Activated CD8-positive, alpha-beta memory T cell treated with anti-CD3 and anti-CD28 coated beads for 24 hours (primary cell): ENCODE measurements around the gene INKA2.

Experiments
- DNase-seq: peaks from one replicate; pipeline ENCODE4 v3.0.0-alpha.2; 2020

Gene INKA2

DNA sequence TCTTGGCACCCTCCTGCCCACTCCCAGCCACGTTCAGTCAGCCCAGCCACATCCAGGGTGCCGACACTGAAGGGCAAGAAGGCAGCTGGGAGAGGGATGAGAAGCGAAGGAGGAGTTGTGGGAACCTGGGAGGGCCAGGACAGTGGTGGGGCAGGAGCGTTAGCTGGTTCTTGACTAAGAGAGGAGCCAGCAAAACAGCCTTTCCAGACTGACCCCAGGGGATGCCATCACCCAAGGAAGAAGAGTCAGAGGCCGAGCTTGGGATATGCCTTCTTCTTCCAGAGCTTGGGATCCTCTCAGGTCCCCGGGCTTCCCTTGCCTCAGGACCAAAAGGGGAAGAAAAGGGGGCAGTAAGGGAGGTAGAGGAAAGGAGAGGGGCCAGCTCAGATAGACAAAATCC is 7.2 kb downstream of the INKA2 start:
- DNase-seq = peak; percentile 41

DNA sequence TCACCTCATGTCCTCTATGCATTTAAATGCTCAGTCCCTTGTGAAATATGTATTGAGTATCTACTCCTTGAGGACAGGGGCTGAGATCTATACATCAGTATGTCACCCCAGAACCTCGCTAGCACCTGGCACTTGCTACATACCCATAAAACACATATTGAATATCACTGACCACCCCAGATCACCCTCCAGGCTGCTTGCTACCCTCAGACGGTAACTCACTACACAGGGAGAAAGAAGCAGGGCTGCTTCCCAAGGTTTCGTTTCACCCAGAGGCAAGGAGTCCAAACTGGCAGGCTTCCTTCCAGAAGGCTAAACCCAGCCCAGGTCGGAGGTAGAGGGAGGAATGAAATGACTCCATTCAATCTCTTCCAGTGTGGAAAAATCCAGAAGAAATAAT is 8.5 kb downstream of the INKA2 start:
- DNase-seq = no peak

DNA sequence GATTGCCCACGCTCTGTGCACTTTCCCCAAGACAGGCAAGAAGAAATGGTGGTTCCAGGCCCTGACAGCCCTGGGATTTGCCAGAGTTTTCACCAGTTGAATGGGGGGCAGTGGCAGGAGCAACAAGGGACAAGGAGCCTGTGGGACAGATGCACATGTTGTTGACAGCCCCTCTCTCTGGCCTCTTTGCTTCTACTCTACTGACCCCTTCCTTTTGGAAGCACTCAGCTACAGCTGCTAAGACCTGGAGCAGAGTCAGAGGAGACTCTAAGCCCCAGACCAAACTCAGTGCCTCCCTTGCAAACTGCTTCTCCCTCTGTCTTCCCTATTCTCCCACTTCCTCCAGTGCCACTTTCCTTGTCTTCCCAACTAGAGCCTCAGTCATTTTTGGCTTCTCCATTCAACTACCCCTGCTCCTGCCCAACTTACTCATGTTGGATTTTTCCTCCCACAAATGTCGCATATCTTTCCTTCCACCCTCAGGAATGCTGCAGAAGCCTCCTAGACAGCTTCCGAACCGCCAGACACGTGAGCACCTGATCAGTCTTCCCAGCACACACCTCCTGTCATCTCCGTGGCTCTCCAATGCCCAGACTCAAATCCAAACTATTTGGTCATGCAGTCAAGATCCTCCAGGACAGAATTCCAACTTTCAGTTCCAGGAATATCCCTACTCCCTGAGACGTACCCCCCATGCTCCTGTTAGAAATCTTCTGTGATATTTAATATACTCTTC is 9.1 kb downstream of the INKA2 start:
- DNase-seq = peak; percentile 26

DNA sequence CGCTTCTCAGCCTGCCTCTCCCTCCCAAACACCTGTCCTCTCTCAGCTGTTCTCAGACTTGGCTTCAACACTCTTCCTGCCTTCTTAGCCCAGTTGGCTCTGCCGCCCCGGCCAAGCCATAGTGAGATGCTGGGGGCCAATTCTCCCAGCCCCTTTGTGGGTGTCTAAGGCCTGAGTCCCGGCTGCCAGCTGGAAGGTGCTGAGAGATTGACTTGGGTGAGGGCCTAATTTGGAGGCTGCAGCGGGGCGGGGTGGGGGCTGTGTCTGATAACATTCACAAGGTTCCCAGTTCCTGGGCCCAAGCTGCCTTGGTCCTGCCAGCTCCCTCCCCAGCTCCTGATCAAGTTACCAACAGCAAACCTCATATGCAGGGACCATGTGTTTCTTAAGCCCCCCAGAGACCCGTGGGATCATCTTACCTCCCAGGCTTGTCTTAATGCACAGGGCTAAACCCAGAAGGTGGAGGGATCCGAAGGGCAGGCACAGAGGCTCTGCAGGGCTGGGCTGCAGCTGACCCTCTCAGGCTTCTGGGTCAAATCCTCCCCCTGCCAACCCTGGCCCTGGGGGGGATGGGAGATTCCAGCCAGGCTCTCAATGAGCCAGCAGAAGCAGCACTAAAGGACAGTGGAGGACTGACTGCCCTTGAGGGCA is 9.8 kb downstream of the INKA2 start:
- DNase-seq = peak; percentile 50

DNA sequence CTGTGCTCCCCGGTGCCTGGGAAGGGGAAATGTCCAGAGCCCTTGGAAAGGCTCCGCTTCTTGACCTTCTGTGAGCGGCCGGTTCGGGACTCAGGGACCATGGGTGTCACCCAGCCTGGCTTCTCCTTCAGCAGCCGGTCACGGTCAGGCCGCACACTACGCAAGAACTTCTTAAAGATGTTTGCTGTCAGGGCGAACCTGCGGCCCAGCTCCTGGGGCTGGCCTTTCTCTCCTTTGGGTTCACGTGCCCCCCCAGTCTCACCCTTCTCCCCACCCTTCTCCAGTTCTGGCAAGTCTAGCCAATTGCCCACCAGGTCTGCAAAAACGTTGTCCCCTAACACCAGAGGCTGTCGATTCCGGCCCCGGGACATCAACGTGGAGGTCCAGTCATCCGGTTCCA is 12.1 kb downstream of the INKA2 start:
- DNase-seq = peak; percentile 52

DNA sequence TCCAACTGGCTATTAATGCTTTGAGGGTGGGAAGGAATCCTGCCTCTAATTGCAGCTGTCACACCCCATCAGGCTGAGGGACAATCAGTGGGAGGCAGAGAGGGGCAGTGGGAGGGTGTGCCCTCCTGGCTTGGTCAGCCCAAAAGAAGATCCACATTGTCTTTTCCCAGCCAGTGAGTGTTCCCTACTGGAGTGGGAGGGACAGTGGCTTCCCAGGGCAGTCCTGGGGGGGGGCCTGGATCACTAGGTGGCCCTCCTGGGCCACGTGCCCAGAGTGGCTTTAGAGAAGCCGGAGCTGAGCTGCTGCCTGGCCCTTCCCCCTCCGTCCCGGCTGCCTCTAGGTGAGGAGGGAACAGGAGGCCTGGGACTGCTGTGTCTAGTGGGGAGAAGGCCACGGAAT is 14.0 kb downstream of the INKA2 start:
- DNase-seq = peak; percentile 49

DNA sequence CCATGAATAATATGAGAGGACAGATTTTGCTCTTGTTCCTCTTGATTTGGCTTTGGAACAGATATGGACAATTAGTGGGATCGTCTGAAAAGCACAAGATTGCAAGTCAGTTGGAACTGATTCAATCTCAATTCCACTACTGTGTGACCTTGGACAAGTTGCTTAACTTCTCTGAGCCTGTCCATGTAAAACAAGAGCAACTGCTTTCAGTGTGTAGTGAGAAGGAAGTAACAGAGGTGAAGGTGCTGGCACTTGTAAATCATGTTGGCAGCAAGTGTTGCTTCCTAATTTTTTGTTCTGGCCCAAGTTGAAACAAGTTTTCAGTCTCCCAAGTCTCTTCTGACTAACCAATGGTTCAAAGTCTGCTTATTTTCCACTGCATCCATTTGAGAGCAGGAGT is 15.3 kb downstream of the INKA2 start:
- no peak for DNase-seq

DNA sequence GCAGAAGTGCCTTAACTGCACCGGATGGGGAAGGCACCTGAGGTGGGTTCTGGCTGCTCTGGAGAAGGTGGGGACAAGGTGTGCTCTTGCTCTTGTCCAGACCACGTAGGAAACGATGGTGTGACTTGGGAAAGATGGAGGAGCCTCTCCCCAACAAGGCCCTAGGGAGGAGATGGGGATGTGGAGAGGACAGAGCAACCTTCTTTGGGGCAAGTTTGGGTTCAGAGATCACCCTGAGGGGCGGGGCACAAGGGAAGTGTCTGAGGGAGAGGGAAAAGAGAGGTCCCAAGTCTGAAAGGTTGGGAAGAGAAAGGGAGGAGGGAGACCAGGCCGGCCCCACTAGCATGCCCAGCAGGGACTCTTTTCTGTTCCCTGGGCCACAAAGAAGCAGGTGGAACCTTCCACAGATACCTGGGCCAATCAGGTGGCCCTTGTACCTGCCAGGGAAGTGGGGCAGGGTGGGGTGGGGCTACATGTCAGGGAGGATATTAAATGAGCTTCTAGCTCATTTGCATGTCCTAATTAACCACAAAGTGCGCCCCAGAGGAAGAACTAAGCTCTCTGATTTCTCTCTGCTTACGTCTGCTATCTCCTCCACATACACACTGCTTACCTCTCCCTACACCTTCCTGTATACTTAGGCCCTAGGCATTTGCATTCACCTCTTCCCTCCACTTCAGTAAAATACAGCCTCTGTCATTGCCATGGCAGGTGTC is 15.9 kb downstream of the INKA2 start:
- peak; percentile 52 for DNase-seq

DNA sequence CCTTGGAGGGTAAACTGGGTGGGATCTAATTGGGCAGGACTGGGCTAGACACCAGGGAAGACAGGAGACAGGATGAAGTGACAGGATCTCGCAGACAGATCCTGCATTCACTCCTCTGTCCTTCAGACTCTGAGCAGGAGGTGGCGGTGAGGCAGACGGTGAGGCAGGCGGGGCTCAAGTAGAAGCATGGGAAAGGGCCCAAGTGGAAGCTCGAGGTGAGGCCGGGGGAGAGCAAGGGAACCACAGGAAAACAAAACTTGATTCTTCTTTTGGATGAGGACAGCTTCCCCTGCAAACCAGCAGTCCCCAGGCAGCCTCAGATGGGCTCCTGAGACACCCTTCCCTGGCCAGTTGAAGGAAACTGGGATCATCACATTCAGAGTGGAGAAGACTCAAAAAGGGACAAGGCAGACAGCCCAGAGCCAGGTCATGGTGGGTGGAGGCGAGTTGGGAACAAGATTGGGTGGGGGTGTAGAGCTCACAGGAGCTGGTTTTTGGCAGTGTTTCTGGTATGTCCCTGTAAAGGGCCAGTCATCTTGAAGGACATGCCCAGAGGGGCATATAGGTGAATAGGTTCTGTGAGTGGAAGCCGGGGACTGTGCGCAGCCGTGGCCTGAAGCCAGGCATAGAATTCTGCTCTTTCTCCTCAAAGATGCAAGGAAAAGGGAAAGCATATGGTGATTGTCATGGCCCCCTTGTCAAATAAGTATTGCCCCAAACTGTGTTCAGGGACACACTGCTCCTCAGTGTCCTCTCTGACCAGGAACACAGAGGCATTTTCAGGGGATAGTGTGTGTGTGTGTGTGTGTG is 18.0 kb downstream of the INKA2 start:
- no peak for DNase-seq

DNA sequence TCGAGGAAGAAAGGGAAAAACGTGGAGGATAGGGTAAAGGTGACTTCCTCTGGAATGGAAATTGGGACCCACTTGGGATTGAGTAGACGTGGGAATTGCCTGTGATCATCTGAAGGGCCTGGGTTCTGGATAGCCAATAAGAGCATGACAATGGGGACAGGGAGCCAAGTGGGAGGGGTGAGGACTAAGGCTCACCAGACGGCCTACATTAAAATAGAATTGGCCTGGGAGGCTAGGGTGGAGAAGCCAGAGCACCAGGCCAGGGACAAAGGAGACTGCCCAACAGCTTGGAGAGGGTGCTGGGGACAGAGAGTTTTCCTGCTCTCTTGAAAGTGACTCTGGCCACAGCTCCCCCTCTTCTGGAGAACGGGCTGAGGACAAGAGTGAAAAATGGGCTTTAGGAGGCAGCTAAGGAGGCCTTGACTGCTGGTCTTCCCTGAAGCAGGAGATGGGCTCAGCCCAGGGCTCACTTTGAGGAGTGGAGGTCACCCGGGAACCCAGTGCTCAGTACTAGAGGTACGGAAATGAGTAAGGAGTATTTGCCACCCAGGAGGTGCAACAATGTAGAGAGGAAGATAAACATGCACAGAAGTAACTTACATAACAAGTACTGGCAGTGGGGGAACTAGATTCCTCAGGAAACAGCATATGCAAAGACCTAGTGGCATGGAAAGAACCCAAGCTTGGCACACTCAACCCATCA is 18.8 kb downstream of the INKA2 start:
- DNase-seq = no peak

DNA sequence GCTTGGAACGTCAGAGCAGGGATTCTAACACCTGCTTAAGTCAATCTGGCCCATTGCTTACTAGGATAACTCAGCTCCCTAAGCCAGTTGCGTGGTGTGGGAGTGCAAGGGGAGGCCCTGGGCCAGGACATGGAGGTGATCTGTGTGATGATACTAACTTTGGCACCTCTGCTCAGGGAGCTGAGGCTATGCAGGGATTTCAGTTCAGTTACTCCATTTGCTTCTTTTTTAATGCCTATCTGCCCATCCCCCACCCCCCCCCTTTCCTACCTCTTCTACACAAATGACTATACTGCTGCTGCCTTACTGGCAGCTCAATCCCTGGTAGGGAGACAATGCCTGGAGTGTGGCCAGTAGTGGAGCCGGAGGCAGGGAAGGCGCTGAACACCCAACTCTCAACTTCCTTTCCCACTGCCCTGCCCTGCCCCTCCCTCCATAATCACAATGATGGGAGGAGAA is 19.5 kb downstream of the INKA2 start:
- DNase-seq = no peak

DNA sequence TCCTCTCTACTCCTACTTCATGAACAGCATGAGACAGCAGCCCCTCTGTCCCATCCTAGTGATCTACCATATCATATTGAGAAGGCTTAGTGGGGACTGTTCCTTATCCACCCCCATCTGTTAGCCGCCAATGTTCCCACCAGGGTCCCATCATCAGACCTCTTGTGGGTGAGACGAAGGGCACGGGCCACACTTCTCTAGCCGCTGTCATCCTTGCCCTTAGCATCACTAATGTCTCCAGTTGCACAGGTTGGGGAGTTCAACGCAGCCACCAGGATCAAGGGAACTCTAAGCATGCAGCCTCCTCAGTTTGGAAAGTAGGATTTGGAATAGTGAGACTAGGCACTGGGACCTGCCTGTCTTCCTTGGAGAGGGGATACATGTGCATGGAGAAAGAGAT is 20.1 kb downstream of the INKA2 start:
- no peak for DNase-seq

DNA sequence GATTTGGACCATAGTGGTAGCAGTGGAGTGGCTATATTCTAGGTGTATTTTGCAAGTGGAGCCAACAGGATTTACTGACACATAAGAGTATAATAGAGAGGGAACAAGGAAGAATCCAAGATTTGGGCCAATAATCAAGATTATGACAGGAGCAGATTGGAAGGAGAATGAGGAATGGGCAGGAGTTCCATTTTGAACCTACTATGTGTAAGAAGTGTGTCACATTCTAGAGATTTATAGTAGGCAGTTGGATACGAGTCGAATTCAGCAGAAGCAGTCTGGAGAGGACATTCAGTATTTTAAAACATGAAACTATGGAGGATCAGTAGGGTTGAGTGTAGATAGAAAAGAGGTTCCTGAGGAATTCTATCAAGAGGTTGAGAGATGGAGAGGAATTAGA is 21.7 kb downstream of the INKA2 start:
- DNase-seq = no peak

DNA sequence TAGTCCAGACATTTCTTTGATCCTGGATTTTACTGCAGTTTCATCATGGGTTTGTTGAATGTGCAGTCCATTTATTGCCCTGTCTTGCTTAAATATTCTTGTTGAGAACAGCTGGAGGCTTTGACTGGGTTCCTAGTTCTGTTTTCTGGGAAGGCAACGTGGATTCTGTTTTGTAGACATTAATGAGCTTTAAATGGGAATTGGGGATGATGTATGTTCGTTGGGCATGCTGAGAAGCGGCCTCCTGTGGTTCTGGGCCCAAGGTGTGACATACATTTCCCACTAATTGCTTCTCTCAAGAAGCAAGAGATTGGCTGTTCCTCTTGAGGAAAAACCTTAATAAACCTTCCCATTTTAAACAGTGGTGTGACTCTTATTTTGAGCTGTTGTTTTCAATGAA is 22.9 kb downstream of the INKA2 start:
- DNase-seq = no peak

DNA sequence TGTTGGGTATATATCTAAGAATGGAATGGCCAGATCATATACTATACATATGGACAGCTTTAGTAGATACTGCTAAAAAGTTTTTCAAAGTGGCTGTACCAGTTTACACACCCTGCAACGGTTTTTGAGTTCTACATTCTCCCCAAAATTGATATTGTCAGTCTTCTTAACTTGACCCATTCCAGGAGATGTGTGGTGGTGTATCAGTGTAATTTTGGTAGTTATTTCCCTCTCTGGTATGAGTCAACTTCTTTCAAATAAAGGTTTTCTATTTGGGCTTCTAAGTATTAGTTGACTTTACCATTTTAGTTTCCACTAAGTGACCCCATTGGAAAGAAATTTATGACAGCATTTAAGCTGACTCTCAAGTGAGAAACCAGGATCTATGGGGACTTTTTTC is 29.2 kb downstream of the INKA2 start:
- DNase-seq = no peak

DNA sequence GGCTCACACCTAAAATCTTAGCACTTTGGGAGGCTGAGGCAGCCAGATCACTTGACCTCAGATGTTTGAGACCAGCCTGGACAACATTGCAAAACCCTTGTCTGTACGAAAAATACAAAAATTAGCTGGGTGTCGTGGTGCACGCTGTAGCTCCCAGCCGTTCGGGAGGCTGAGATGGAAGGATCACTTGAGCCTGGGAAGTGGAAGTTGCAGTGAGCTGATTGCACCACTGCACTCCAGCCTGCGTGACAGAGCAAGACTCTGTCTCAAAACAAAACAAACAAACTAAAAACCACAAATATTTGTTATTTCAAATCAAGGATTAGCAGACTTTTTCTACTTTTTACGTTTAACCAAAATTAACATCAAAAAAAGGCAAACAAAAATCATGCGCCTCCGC is 31.3 kb downstream of the INKA2 start:
- DNase-seq = no peak

DNA sequence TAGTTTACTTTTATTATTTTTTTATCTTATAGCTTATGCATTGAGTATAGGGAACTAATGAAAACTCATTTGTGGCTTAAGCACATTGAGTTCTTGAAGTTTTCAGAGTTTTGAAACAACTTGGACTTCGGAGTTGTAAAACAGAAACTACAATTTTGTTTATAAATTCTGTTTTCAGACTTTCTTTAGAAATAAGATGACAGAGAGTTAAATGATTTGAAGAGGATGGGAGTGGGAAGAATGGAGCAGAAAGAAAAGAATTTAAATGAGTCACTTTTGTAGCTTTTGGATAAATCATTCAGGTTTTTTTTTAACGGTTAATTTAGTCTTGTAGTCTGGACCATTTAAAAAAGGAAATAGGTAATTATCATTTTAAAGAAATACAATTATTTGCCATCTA is 32.3 kb downstream of the INKA2 start:
- DNase-seq = no peak

DNA sequence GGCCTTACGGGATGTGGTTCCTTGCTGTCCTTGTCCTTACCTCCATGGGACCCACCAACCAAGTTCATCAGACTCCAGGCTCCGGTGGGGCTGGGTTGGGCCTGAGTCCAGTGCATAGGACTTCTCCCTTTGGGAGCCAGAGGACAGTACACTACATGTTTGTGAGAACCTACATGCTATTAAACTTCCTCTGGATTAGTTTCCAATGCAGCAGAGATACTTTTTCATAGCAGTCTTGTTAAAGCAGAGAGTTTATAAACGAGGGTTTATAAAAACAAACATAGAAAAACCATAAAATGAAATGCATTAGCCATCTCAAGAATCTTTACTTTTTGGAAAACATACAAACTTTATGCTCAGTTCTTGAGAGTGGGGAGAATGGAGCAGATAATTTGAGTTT is 33.4 kb downstream of the INKA2 start:
- DNase-seq = no peak

DNA sequence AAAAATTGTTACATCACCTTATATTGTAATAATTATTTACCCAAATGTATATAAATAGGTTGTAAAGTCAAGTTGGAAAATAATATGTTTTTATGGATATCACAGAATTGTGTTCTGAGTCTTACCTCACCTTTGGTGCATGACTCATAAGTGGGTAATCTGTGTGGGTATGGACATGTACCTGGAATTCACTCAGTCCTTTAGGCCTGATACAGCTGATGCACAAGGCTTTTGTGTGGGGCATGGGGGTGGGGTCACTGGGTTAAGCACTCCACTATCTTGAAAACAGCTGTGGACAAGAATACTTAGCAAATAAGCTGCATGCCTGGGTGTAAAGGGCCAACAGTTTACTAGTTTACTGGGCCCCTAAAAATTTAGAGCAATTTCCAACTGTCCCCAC is 34.4 kb downstream of the INKA2 start:
- no peak for DNase-seq

DNA sequence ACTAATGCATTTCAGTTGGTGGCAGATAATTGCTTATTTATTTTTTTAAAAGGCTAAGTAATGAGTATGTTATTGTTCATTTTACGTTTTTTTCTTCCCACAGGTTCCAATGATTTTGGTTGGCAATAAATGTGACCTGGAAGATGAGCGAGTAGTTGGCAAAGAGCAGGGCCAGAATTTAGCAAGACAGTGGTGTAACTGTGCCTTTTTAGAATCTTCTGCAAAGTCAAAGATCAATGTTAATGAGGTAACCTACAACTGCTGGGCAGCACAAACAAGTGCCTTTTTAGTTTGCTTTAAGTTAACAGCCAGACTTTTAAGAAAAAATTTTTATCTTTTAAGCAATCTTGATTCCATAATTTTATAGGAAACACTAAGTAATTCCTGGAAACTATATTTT is 35.0 kb downstream of the INKA2 start:
- DNase-seq = no peak

DNA sequence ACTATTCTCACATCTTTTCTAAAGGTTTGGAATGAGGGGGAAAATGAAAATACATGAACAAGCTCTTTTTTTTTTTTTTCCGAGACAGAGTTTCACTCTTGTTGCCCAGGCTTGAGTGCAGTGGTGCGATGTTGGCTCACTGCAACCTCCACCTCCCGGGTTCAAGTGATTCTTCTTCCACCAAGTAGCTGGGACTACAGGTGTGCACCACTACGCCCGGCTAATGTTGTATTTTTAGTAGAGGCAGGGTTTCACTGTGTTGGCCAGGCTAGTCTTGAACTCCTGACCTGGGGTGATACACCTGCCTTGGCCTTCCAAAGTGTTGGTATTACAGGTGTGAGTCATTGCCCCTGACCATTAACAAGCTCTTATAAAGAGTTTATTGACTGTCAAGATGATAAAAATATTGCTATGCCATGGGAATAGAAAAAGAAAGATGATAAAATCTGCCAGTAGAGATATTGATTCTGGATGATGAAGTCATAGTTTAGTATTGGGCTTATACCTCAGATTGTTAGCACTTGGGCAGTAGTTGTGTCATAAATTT is 36.6 kb downstream of the INKA2 start:
- DNase-seq = no peak

DNA sequence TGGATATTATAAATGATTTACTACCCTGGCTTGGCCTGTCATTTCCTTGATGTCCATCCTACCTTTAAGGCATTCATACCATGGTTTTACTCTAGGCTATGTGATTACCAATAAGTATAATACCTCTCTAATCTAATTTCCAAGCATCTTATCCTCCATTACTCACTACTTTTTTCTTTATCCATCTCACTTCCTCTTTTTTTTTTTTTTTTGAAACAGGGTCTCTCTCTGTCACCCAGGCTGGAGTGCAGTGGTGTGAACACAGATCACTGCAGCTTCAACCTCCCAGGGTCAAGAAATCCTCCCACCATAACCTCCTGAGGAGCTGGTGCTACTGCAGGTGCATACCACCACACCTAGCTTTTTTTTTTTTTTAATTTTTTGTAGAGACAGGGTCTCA is 39.9 kb downstream of the INKA2 start:
- DNase-seq = no peak
